G401 (cell line): Measurements from ENCODE around the gene UCP3. TPM values are rescaled to one million over a fixed set of nuclear protein-coding genes. Genes with fewer than 3 reads are reported as not detected.

ENCODE experiments used
- DNase-seq: peaks from one replicate; pipeline ENCODE4 v3.0.0-alpha.2; 2015; ENCODE audit warnings: low spot score
- in situ Hi-C: cut with HindIII; loops from 2 replicates; pipeline ENCODE4 v1.10.0; 2016; ENCODE audit warnings: low sequenced_read_pairs, mixed read lengths
- total RNA-seq: library from RNA; depleted of rRNA; stranded (reverse); fragments of >200 nt; shearing (Covaris generic); gene quantifications from 2 replicates; pipeline ENCODE4 v1.2.3, GENCODE V29; 2014; rRNA removed

UCP3 gene
- total RNA-seq, 1 experiment from 2014 or later, result 0.17 TPM

DNA sequence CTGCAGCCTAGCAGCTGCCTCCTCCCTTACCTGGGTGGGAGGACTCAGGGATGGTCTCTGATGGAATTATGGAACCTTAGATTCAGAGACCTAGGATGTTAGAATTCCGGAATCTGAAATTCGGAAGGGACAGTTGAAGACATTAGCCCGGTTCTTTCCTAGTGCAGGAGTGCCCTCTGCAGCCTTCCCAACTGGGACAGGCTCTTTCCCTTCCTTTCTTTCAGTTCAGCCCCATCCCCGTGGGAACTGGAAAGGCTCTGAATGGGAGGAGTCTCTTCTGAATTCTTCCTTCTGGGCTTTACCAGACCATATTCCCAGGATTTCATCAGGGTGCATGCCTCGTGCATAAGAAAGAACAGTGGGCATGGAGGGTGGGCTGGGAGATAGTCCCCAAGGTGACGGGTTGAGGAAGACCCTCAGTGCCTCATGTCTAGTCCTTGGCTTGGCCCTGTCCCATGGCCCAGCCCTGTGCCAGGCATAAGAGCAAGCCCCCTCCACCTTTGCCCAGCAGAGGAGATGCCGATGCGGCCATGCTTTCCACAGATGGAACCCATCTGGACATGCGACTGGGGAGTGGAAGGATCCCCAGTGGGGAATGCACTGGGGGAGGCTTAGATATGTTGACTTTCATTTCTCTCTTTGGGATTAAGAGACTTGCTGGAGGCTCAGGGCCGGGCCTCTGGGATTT lies 43.7 kb downstream of the UCP3 start:
- DNase-seq, result peak; percentile 52
- in situ Hi-C loops, result no loop called here

GRCh38 chr11:73963861-73964260 lies 45.0 kb downstream of the UCP3 start:
- DNase-seq, result no peak
- in situ Hi-C loops, result no loop called here

GRCh38 chr11:73962101-73962705 lies 46.7 kb downstream of the UCP3 start:
- no peak for DNase-seq
- in situ Hi-C loops, result no loop called here

DNA sequence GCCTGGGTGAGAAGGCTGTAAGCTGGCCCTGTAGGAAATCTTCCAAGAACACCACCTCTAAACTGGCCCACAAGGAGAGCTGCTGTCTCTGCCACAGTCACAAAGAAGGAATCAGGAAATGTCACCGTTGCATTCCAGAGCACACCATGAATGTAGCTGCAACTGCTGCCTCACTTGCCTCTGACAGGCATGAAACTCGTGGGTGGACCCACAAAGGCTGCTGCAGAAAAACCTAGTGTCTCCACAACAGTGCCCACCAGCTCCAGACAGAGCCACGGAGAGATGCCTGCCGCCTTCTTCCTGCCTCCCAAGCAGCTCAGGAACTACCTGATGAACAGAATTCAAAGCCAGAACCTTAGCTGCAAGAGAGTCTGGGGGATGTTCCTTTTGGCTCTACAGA lies 47.6 kb downstream of the UCP3 start:
- DNase-seq, result no peak
- in situ Hi-C loops, result no loop called here

- in situ Hi-C loops, result no loop called here
- DNase-seq, result no peak
Measured at GRCh38 chr11:73958521-73959141, 50.3 kb downstream of the UCP3 start.

GRCh38 chr11:73957654-73958361 lies 51.1 kb downstream of the UCP3 start:
- DNase-seq, result no peak
- in situ Hi-C loops, result no loop called here

DNA sequence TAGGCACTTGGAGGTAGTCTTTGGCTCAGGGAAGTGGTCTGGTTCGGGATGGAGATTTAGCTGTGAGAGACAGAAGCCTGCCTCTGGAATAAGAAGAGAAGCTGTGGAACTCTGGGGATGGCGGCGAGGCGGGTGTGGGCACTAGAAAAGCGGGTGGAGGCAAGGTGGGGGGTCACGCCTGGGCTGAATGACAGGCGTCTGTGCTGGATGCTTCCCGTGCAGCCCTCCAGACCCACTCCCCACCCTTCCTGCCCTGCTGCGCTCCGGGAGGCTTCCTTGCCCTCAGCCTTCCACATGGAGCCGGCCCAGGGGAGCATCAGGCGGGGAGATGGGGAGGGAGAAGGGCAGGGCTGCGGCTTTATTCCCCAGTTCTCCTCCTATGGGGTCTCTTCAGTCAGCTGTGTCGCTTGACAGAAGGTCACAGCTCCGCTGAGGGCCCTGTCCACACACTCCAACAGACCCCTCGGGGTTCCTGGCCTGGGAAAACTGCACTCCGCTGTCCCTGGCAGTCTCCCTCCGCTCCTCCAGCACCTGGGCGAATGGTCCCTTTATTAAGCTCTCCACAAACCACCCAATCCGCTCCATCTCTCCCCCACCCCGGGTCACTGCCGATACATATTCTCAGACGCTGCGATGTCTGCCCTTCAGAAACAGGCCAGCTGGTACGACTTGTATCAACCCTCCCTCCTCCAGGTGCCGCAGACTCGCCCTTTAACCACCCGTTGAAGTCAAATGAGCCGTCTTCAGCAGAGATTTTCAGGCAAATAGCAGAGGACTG lies 51.8 kb downstream of the UCP3 start:
- in situ Hi-C loops, result no loop called here
- DNase-seq, result no peak

DNA sequence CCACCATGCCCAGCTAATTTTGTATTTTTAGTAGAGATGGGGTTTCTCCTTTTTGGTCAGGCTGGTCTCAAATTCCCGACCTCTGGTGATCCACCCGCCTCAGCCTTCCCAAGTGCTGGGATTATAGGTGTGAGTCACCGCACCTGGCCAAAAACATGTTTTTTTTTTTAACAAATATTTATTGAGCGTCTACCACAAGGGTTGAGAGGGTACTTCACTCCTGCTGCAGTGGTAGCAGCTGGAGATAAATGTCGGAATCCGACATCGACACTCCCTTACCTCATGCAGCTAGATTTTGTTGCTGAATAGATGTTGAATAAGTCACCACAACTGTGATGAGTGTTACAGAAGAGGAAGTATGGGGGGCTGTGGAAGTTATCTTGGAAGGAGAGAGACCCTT lies 57.1 kb downstream of the UCP3 start:
- no peak for DNase-seq
- in situ Hi-C loops, result no loop called here

DNA sequence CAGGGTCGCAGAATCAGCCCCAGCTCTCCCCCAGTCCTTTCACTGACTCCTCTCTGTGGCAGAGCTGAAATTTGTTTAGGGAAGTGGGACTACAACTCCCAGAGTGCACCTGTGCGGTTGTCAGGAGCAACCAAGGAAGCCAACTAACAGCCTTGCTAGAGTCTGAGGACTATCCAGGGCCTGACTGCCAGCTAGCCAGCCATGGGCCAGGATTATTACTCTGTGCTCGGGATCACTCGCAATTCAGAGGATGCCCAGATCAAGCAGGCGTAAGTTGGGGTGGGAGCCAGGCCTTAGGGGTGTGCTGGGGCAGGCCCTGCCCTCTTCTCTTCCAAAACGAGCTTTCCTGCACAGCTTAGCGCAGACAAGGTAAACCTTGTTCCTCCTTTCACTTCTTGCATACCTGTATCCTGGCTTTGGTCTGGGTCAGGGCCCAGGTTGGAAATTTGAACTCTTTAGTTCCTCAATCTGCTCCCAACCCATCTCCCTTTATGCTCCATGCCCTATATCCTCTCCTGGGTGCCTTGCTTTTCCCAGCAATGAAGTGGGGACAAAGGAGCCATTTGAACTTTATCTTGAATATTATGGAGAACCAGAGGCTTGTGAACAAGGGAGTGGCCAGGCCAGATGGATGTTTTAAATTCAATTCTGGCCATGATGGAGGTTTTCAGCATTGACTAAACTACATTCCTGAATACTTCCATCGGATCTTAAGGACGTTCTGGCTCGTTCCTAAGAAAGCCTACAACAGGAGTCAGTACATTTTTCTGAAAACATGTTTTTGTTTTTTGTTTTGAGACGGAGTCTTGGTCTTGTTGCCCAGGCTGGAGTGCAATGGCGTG lies 57.8 kb downstream of the UCP3 start, which contains the start of gene DNAJB13:
TSS of gene DNAJB13 (plus strand) at position 158 of the 842 bp plus-strand sequence. CDS start at position 202, 44 bp downstream.
- peak; percentile 54 for DNase-seq
- in situ Hi-C loops, result no loop called here

Other genes with a start within 250 kb of the UCP3 start
- gene RAB6A, start 248.0 kb downstream of the UCP3 start, total RNA-seq, result 76.6 and 101 TPM in 2 replicates
- 53.5 and 86.0 TPM in 2 replicates for gene MRPL48, start 221.2 kb downstream of the UCP3 start, total RNA-seq
- gene COA4, start 132.2 kb downstream of the UCP3 start, total RNA-seq, result 112 and 125 TPM in 2 replicates
- gene PAAF1, start 132.1 kb downstream of the UCP3 start, total RNA-seq, result 13.5 and 16.6 TPM in 2 replicates
- 1.8 and 4.6 TPM in 2 replicates for gene DNAJB13, start 58.1 kb downstream of the UCP3 start, total RNA-seq
- 61.2 and 80.1 TPM in 2 replicates for gene UCP2, start 26.2 kb downstream of the UCP3 start, total RNA-seq
- gene C2CD3, start 161.9 kb upstream of the UCP3 start, total RNA-seq, result 39.8 and 61.9 TPM in 2 replicates
- gene PPME1, start 162.2 kb upstream of the UCP3 start, total RNA-seq, result 123 and 157 TPM in 2 replicates